ENCODE data around the gene ZRANB1. TPM values are rescaled to one million over a fixed set of nuclear protein-coding genes. Genes with fewer than 3 reads are reported as not detected.

The ZRANB1 gene
- total and polyA plus RNA-seq, 2 experiments from 2014 or later: 4.2 to 26.7 TPM

DNA sequence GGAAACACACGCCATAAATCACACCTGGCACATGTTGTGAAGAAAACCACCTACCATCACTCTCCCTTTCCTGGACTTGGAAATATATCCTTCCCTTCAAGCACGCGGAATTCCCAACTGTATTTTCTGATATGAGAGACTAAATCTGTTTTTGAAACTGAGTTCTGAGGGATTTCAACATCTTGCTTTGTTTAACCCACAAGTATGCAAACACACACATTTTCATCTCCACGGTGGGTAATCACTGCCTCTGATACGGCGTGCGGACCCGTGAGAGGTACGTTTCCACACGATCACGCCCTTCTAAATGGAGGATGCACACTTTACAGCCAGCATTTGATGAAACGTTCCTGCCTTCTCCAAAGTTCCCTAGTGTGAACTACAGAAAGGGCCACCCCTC is 83.4 kb downstream of the ZRANB1 start:
- ATAC-seq: no peak
- H3K36me3 ChIP-seq (ENCODE audit: insufficient read depth): no peaks in the 10 kb centered on the region; the same call in none of the 2 replicates

DNA sequence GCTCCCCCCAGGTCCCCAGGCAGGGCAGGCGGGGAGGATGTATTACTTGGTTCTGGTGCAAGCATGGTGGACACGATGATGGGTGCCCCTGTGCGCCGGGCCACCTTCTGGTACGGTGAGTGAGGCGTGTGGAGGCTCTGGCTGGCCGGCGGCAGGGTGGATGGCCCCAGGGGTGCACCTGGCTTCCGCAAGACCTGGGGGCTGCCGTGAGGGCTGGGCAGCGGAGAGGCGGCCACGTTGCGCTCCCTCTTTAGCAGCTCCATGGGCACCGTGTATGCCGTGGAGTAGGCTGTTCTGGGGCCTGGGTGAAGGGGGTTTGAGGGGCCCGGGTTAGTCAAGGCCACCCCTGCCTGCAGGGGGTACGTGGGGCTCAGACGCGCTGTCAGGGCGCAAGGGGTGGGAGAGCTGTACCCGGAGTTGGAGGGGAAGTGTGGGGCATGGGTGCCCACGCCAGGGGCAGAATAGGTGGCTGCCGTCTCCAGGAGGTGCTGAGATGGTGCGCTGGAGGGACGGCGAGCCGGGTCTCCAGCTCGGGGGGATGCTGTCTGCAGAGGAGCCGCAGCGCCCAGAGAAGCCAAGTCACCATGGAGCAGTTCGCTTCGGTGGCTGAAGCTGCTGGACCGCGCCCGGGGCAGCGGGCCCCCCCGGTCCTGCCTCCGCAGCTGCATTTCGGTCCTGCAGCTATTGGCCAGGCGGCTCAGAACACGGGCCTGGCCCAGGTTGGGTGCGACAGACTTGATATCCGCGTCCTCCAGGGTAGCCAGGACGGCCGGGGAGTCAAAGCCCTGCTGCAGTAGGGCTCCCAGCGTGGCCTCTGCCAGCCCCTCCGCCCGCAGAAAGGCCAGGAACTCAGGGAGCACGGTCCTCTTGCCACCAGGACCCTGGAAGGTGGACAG is 84.4 kb downstream of the ZRANB1 start:
- Mint-ChIP-seq H3K36me3 (ENCODE audit: low read depth) (peaks cover 72% of the 10 kb centered on the region), H3K27me3 (ENCODE audit: insufficient read depth, low read depth, poor library complexity) (peaks cover 11% of the 10 kb centered on the region), H3K9me3 (peaks cover 4% of the 10 kb centered on the region; the same call in 2 of the 3 replicates), H3K4me1 (peaks cover 64% of the 10 kb centered on the region), H3K27ac (peak overlapping the region; percentile 90), H3K4me3 (no peak overlapping the region)
- Histone ChIP-seq H3K79me2 (replicated peaks; ENCODE audit: insufficient read depth) (peaks cover 100% of the 10 kb centered on the region), H2AFZ (no peak overlapping the region), H3F3A (replicated peaks; ENCODE audit: low read depth) (no peaks in the 10 kb centered on the region), H4K20me1 (replicated peaks; ENCODE audit: insufficient read depth) (peaks cover 57% of the 10 kb centered on the region), H3K4me2 (no peak overlapping the region), H3K27ac (ENCODE audit: low read depth) (no peak overlapping the region), H3K27me3 (ENCODE audit: insufficient read depth) (no peaks in the 10 kb centered on the region), H3K9me2 (ENCODE audit: insufficient read depth) (no peaks in the 10 kb centered on the region), H3K4me1 (ENCODE audit: insufficient read depth) (peaks cover 41% of the 10 kb centered on the region), H3K36me3 (ENCODE audit: insufficient read depth) (no peaks in the 10 kb centered on the region; the same call in none of the 2 replicates), H3K4me3 (no peak overlapping the region)
- DNase-seq (ENCODE audit: low spot score): no peak
- ATAC-seq: no peak
- TF ChIP-seq STAT1 (IDR thresholded peaks at IDR 0.05; ENCODE audit: unreplicated experiment): no peak
- TF ChIP-seq JUNB (IDR thresholded peaks at IDR 0.05; ENCODE audit: unreplicated experiment): no peak
- TF ChIP-seq, protein P1, sequence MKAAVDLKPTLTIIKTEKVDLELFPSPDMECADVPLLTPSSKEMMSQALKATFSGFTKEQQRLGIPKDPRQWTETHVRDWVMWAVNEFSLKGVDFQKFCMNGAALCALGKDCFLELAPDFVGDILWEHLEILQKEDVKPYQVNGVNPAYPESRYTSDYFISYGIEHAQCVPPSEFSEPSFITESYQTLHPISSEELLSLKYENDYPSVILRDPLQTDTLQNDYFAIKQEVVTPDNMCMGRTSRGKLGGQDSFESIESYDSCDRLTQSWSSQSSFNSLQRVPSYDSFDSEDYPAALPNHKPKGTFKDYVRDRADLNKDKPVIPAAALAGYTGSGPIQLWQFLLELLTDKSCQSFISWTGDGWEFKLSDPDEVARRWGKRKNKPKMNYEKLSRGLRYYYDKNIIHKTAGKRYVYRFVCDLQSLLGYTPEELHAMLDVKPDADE (IDR thresholded peaks at IDR 0.05): no peak
- TF ChIP-seq CREB1 (CRISPR knock-in tag; IDR thresholded peaks at IDR 0.05; ENCODE audit: low read depth): no peak
- TF ChIP-seq ZNF331 (CRISPR knock-in tag; IDR thresholded peaks at IDR 0.05; ENCODE audit: low read depth): no peak
- TF ChIP-seq, protein P2, sequence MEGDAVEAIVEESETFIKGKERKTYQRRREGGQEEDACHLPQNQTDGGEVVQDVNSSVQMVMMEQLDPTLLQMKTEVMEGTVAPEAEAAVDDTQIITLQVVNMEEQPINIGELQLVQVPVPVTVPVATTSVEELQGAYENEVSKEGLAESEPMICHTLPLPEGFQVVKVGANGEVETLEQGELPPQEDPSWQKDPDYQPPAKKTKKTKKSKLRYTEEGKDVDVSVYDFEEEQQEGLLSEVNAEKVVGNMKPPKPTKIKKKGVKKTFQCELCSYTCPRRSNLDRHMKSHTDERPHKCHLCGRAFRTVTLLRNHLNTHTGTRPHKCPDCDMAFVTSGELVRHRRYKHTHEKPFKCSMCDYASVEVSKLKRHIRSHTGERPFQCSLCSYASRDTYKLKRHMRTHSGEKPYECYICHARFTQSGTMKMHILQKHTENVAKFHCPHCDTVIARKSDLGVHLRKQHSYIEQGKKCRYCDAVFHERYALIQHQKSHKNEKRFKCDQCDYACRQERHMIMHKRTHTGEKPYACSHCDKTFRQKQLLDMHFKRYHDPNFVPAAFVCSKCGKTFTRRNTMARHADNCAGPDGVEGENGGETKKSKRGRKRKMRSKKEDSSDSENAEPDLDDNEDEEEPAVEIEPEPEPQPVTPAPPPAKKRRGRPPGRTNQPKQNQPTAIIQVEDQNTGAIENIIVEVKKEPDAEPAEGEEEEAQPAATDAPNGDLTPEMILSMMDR (conservative IDR thresholded peaks at IDR 0.05; ENCODE audit: low read depth in 2 of 2): no peak
- no peak for TF ChIP-seq POLR2AphosphoS5 (IDR thresholded peaks at IDR 0.05; ENCODE audit: low read depth)
- TF ChIP-seq, protein P3, sequence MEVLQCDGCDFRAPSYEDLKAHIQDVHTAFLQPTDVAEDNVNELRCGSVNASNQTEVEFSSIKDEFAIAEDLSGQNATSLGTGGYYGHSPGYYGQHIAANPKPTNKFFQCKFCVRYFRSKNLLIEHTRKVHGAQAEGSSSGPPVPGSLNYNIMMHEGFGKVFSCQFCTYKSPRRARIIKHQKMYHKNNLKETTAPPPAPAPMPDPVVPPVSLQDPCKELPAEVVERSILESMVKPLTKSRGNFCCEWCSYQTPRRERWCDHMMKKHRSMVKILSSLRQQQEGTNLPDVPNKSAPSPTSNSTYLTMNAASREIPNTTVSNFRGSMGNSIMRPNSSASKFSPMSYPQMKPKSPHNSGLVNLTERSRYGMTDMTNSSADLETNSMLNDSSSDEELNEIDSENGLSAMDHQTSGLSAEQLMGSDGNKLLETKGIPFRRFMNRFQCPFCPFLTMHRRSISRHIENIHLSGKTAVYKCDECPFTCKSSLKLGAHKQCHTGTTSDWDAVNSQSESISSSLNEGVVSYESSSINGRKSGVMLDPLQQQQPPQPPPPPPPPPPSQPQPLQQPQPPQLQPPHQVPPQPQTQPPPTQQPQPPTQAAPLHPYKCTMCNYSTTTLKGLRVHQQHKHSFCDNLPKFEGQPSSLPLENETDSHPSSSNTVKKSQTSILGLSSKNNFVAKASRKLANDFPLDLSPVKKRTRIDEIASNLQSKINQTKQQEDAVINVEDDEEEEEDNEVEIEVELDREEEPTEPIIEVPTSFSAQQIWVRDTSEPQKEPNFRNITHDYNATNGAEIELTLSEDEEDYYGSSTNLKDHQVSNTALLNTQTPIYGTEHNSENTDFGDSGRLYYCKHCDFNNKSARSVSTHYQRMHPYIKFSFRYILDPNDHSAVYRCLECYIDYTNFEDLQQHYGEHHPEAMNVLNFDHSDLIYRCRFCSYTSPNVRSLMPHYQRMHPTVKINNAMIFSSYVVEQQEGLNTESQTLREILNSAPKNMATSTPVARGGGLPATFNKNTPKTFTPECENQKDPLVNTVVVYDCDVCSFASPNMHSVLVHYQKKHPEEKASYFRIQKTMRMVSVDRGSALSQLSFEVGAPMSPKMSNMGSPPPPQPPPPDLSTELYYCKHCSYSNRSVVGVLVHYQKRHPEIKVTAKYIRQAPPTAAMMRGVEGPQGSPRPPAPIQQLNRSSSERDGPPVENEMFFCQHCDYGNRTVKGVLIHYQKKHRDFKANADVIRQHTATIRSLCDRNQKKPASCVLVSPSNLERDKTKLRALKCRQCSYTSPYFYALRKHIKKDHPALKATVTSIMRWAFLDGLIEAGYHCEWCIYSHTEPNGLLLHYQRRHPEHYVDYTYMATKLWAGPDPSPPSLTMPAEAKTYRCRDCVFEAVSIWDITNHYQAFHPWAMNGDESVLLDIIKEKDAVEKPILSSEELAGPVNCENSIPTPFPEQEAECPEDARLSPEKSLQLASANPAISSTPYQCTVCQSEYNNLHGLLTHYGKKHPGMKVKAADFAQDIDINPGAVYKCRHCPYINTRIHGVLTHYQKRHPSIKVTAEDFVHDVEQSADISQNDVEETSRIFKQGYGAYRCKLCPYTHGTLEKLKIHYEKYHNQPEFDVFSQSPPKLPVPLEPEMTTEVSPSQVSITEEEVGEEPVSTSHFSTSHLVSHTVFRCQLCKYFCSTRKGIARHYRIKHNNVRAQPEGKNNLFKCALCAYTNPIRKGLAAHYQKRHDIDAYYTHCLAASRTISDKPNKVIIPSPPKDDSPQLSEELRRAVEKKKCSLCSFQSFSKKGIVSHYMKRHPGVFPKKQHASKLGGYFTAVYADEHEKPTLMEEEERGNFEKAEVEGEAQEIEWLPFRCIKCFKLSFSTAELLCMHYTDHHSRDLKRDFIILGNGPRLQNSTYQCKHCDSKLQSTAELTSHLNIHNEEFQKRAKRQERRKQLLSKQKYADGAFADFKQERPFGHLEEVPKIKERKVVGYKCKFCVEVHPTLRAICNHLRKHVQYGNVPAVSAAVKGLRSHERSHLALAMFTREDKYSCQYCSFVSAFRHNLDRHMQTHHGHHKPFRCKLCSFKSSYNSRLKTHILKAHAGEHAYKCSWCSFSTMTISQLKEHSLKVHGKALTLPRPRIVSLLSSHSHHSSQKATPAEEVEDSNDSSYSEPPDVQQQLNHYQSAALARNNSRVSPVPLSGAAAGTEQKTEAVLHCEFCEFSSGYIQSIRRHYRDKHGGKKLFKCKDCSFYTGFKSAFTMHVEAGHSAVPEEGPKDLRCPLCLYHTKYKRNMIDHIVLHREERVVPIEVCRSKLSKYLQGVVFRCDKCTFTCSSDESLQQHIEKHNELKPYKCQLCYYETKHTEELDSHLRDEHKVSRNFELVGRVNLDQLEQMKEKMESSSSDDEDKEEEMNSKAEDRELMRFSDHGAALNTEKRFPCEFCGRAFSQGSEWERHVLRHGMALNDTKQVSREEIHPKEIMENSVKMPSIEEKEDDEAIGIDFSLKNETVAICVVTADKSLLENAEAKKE (CRISPR knock-in tag; IDR thresholded peaks at IDR 0.05): no peak
- no peak for TF ChIP-seq NANOG (IDR thresholded peaks at IDR 0.05; ENCODE audit: borderline replicate concordance)
- no peak for TF ChIP-seq ZNF114 (CRISPR knock-in tag; IDR thresholded peaks at IDR 0.05)

More for the DNA sequence above, 83.4 kb downstream of the ZRANB1 start:
- peaks cover 100% of the 10 kb centered on the region for H3K79me2 ChIP-seq (replicated peaks; ENCODE audit: insufficient read depth)
- no peaks in the 10 kb centered on the region for H3F3A ChIP-seq (replicated peaks; ENCODE audit: low read depth)
- no peak overlapping the region; the same call in 2 of the 3 replicates for H3K4me3 Mint-ChIP-seq
- no peak overlapping the region for H2AFZ ChIP-seq
- peaks cover 74% of the 10 kb centered on the region for H3K36me3 Mint-ChIP-seq (ENCODE audit: low read depth)
- peaks cover 67% of the 10 kb centered on the region for H3K4me1 Mint-ChIP-seq
- peaks cover 51% of the 10 kb centered on the region for H4K20me1 ChIP-seq (replicated peaks; ENCODE audit: insufficient read depth)
- peak overlapping the region; percentile 90 for H3K27ac Mint-ChIP-seq
- no peak for TF ChIP-seq ZNF114 (CRISPR knock-in tag; IDR thresholded peaks at IDR 0.05)
- no peaks in the 10 kb centered on the region for H3K27me3 ChIP-seq (ENCODE audit: insufficient read depth)
- peaks cover 12% of the 10 kb centered on the region for H3K9me3 Mint-ChIP-seq
- peaks cover 39% of the 10 kb centered on the region for H3K4me1 ChIP-seq (ENCODE audit: insufficient read depth)
- no peak overlapping the region for H3K4me3 ChIP-seq
- H3K4me2 ChIP-seq: no peak overlapping the region
- no peak overlapping the region for H3K27ac ChIP-seq (ENCODE audit: low read depth)
- H3K9me2 ChIP-seq (ENCODE audit: insufficient read depth): no peaks in the 10 kb centered on the region
- peaks cover 15% of the 10 kb centered on the region for H3K27me3 Mint-ChIP-seq (ENCODE audit: insufficient read depth, low read depth, poor library complexity)
- DNase-seq (ENCODE audit: low spot score): no peak
